Suppressor macrophage treated with lipopolysaccharide for 1 hour (primary cell): Measurements from ENCODE around the gene VWA1.

ENCODE experiments used
- DNase-seq, 3 donors: peaks; one replicate each; pipeline ENCODE4 v3.0.0-alpha.2; 2020 to 2022

VWA1 gene

DNA sequence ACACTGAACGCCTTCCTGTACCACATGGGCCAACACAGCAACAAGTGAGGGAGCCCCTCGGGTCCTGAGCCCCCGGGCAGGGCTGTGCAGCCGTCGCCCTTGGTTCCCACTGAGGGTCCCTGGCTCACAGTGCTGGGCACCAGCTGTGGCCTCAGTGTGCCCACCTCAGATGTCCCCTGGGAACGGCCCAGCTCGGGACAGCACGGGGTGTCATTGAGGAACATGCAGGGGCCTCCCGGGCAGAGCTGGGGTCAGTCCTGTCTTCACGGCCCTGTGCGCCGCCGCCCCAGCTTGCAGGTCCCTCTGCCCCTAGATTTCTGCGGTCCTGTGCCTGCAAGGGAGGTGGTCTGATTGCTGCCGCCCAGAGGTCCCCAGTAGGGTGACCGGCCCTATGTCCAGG, 53.7 kb downstream of the VWA1 start:
- no peak for DNase-seq

- DNase-seq = no peak
Observed at GRCh38 chr1:1489861-1490260, 54.4 kb downstream of the VWA1 start.

- DNase-seq = no peak
Observed at GRCh38 chr1:1490633-1491230, 55.2 kb downstream of the VWA1 start.

DNA sequence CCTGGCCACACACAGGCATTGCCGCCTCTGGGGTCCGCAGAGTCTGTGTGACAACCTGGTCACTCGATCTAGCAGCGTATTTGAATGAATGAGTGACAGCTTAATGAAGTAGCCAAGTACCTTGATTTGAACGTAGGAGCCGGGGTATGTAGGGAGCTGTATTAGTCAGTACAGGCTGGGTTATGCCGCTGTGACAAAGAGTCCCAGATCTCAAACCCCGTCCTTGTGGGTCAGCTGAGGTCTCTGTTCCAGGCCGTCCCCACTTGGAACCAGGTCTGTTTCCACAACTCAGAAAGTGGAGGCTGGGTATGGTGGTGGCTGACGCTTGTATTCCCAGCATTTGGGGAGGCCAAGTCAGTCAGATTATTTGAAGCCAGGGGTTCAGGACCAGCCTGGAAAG, 56.1 kb downstream of the VWA1 start:
- DNase-seq = no peak
